WTC11 (cell line): ENCODE results near the gene ZNF22. TPM values are rescaled to one million over a fixed set of nuclear protein-coding genes. Genes with fewer than 3 reads are reported as not detected.

ENCODE experiments used
- ATAC-seq: fragments of 200-7000 bp; cut with Tn5 transposase; 2 replicates; pipeline ENCODE4 v1.10.0; 2021; ENCODE audit warnings: mild to moderate bottlenecking, moderate library complexity
- CTCF ChIA-PET: fragments of 300-600 bp; sonication (Branson Sonifier 250); formaldehyde crosslinking; loops from one replicate; lab custom pipeline; 2021; ENCODE audit warnings: antibody characterized with exemption; lab: Charles Lee
- POLR2A ChIA-PET: fragments of 350-600 bp; sonication (Branson Sonifier 250); formaldehyde crosslinking; loops from one replicate; lab custom pipeline; 2021; ENCODE audit warnings: antibody characterized with exemption; lab: Charles Lee
- DNase-seq: peaks from one replicate; pipeline ENCODE4 v3.0.0; 2021; ENCODE audit warnings: low spot score
- H3K27ac Mint-ChIP-seq: 2 replicates; pipeline ENCODE4 v1.8.0; 2021; ENCODE audit warnings: mixed read lengths
- H3K27me3 Mint-ChIP-seq: 2 replicates; pipeline ENCODE4 v1.8.0; 2021; ENCODE audit warnings: low read depth, mild to moderate bottlenecking, moderate library complexity, mixed read lengths
- H3K36me3 Mint-ChIP-seq: 2 replicates; pipeline ENCODE4 v1.8.0; 2021; ENCODE audit warnings: mixed read lengths
- H3K4me1 Mint-ChIP-seq: 2 replicates; pipeline ENCODE4 v1.8.0; 2022; ENCODE audit warnings: mixed read lengths
- H3K4me3 Mint-ChIP-seq: 2 replicates; pipeline ENCODE4 v1.8.0; 2021; ENCODE audit warnings: mild to moderate bottlenecking, moderate library complexity, mixed read lengths
- H3K9me3 Mint-ChIP-seq: 2 replicates; pipeline ENCODE4 v1.8.0; 2021; ENCODE audit warnings: mixed read lengths
- CBFB ChIP-seq: sonication (generic); formaldehyde crosslinking; IDR thresholded peaks from 2 replicates; pipeline ENCODE4 v1.8.1; 2022; ENCODE audit warnings: mild to moderate bottlenecking, low read depth, missing genetic modification reagents
- CREB1 ChIP-seq: sonication (generic); formaldehyde crosslinking; IDR thresholded peaks from 2 replicates; pipeline ENCODE4 v1.8.0; 2023; ENCODE audit warnings: mild to moderate bottlenecking, missing genetic modification reagents
- E2F5 ChIP-seq: sonication (generic); formaldehyde crosslinking; IDR thresholded peaks from 2 replicates; pipeline ENCODE4 v1.8.1; 2022; ENCODE audit warnings: mild to moderate bottlenecking, moderate library complexity, missing genetic modification reagents
- ELF4 ChIP-seq: sonication (generic); formaldehyde crosslinking; IDR thresholded peaks from 2 replicates; pipeline ENCODE4 v1.8.1; 2022; ENCODE audit warnings: low read depth, mild to moderate bottlenecking, moderate library complexity, missing genetic modification reagents
- FOXJ3 ChIP-seq: sonication (generic); formaldehyde crosslinking; IDR thresholded peaks from 2 replicates; pipeline ENCODE4 v1.9.0; 2021; ENCODE audit warnings: missing genetic modification reagents, mild to moderate bottlenecking, borderline replicate concordance
- FOXK1 ChIP-seq: sonication (generic); formaldehyde crosslinking; IDR thresholded peaks from 2 replicates; pipeline ENCODE4 v1.8.0; 2022; ENCODE audit warnings: mild to moderate bottlenecking, moderate library complexity, missing genetic modification reagents
- FOXP4 ChIP-seq: sonication (generic); formaldehyde crosslinking; IDR thresholded peaks from 2 replicates; pipeline ENCODE4 v1.8.0; 2022; ENCODE audit warnings: mild to moderate bottlenecking, missing genetic modification reagents
- GRHL2 ChIP-seq: fragments of 250-450 bp; sonication (Bioruptor Pico); IDR thresholded peaks from 2 replicates; pipeline ENCODE4 v1.8.0; 2022; ENCODE audit warnings: mild to moderate bottlenecking, moderate library complexity; ENCODE audit not compliant: insufficient replicate concordance, severe bottlenecking
- JAZF1 ChIP-seq: fragments of 250-450 bp; sonication (Bioruptor Pico); IDR thresholded peaks from 2 replicates; pipeline ENCODE4 v1.9.0; 2021; ENCODE audit warnings: moderate library complexity, mild to moderate bottlenecking, inconsistent platforms
- PRDM15 ChIP-seq: sonication (generic); formaldehyde crosslinking; IDR thresholded peaks from 2 replicates; pipeline ENCODE4 v1.8.0; 2022; ENCODE audit warnings: missing genetic modification reagents
- RELA ChIP-seq: sonication (generic); formaldehyde crosslinking; IDR thresholded peaks from 2 replicates; pipeline ENCODE4 v1.8.1; 2022; ENCODE audit warnings: missing genetic modification reagents, mild to moderate bottlenecking, borderline replicate concordance
- TEAD1 ChIP-seq: sonication (generic); formaldehyde crosslinking; IDR thresholded peaks from 2 replicates; pipeline ENCODE4 v1.8.0; 2022; ENCODE audit warnings: mild to moderate bottlenecking, missing genetic modification reagents
- TP53 ChIP-seq: sonication (generic); formaldehyde crosslinking; IDR thresholded peaks from 2 replicates; pipeline ENCODE4 v1.8.1; 2023; ENCODE audit warnings: mild to moderate bottlenecking, missing genetic modification reagents
- ZNF121 ChIP-seq: sonication (generic); formaldehyde crosslinking; IDR thresholded peaks from 2 replicates; pipeline ENCODE4 v1.8.0; 2023; ENCODE audit warnings: missing genetic modification reagents
- ZNF219 ChIP-seq: sonication (generic); formaldehyde crosslinking; IDR thresholded peaks from 2 replicates; pipeline ENCODE4 v1.8.0; 2023; ENCODE audit warnings: missing genetic modification reagents, mild to moderate bottlenecking, borderline replicate concordance
- ZNF232 ChIP-seq: sonication (generic); formaldehyde crosslinking; IDR thresholded peaks from 2 replicates; pipeline ENCODE4 v1.8.0; 2022; ENCODE audit warnings: mild to moderate bottlenecking, missing genetic modification reagents
- ZNF263 ChIP-seq: sonication (generic); formaldehyde crosslinking; IDR thresholded peaks from 2 replicates; pipeline ENCODE4 v1.8.1; 2022; ENCODE audit warnings: low read depth, mild to moderate bottlenecking, moderate library complexity, missing genetic modification reagents
- ZNF281 ChIP-seq: sonication (generic); formaldehyde crosslinking; IDR thresholded peaks from 2 replicates; pipeline ENCODE4 v1.8.0; 2023; ENCODE audit warnings: mild to moderate bottlenecking, missing genetic modification reagents
- ZNF423 ChIP-seq: fragments of 250-450 bp; sonication (Bioruptor Pico); IDR thresholded peaks from 2 replicates; pipeline ENCODE4 v2.1.2; 2022; ENCODE audit warnings: mild to moderate bottlenecking, moderate library complexity
- ZNF532 ChIP-seq: fragments of 250-450 bp; sonication (Bioruptor Pico); IDR thresholded peaks from 2 replicates; pipeline ENCODE4 v1.9.0; 2021; ENCODE audit warnings: mild to moderate bottlenecking, borderline replicate concordance
- total RNA-seq: library from RNA; stranded (reverse); gene quantifications from 3 replicates; pipeline ENCODE4 v1.2.3, GENCODE V29; 2021

Gene ZNF22
- total RNA-seq, 1 experiment from 2014 or later: 31.0 TPM

GRCh38 chr10:44992732-44993225, 7.9 kb upstream of the ZNF22 start:
- DNase-seq: no peak
- Mint-ChIP-seq H3K4me1 (peaks cover 52% of the 10 kb centered on the region), H3K27me3 (no peaks in the 10 kb centered on the region; the same call in 1 of the 2 replicates), H3K4me3 (no peak overlapping the region), H3K9me3 (no peaks in the 10 kb centered on the region), H3K27ac (no peak overlapping the region), H3K36me3 (peaks cover 13% of the 10 kb centered on the region)
- CTCF ChIA-PET: interaction anchor here (9.4 kb wide), 1 partner anchor 61 kb away, joined by 143 read pairs; no protein-coding TSS in a partner anchor
- no peak for ATAC-seq
- no peak for TF ChIP-seq FOXJ3
- TF ChIP-seq ZNF121: no peak
- TF ChIP-seq CBFB (CRISPR knock-in tag): no peak
- no peak for TF ChIP-seq ELF4 (CRISPR knock-in tag)
- TF ChIP-seq ZNF232 (CRISPR knock-in tag): no peak
- TF ChIP-seq GRHL2 (CRISPR knock-in tag): no peak
- no peak for TF ChIP-seq ZNF263
- no peak for TF ChIP-seq E2F5 (CRISPR knock-in tag)
- TF ChIP-seq PRDM15 (CRISPR knock-in tag): no peak
- TF ChIP-seq ZNF281 (CRISPR knock-in tag): no peak
- no peak for TF ChIP-seq ZNF219 (CRISPR knock-in tag)
- POLR2A ChIA-PET: no interaction called here

- POLR2A ChIA-PET: no interaction called here
- no peak for ATAC-seq
- H3K27me3 Mint-ChIP-seq: no peaks in the 10 kb centered on the region; the same call in 1 of the 2 replicates
- CTCF ChIA-PET: interaction anchor here (9.4 kb wide), 1 partner anchor 61 kb away, joined by 143 read pairs; no protein-coding TSS in a partner anchor
- H3K4me3 Mint-ChIP-seq: no peak overlapping the region
- H3K4me1 Mint-ChIP-seq: peaks cover 51% of the 10 kb centered on the region
- H3K36me3 Mint-ChIP-seq: peaks cover 13% of the 10 kb centered on the region
- no peaks in the 10 kb centered on the region for H3K9me3 Mint-ChIP-seq
- H3K27ac Mint-ChIP-seq: peak overlapping the region; percentile 19; the same call in 1 of the 2 replicates
- DNase-seq: no peak
- TF ChIP-seq ZNF423 (CRISPR knock-in tag) (no peak), RELA (CRISPR knock-in tag) (no peak), FOXP4 (CRISPR knock-in tag) (no peak), TEAD1 (CRISPR knock-in tag) (no peak), ZNF532 (CRISPR knock-in tag) (no peak), TP53 (CRISPR knock-in tag) (no peak), FOXK1 (CRISPR knock-in tag) (no peak), GRHL2 (CRISPR knock-in tag) (no peak), CREB1 (CRISPR knock-in tag) (no peak), JAZF1 (CRISPR knock-in tag) (no peak)
Observed at GRCh38 chr10:44993226-44993921, 7.3 kb upstream of the ZNF22 start.
